G401 (cell line): ENCODE data around the gene GARIN1A. TPM values are rescaled to one million over a fixed set of nuclear protein-coding genes. Genes with fewer than 3 reads are reported as not detected.
"Not testable (repeated sequence)": the region's sequence is repeated elsewhere in the genome, so short reads cannot be mapped to it uniquely, and the experiment has no call there.

Experiments
- DNase-seq: peaks from one replicate; pipeline ENCODE4 v3.0.0-alpha.2; 2015; ENCODE audit warnings: low spot score
- in situ Hi-C: cut with HindIII; loops from 2 replicates; pipeline ENCODE4 v1.10.0; 2016; ENCODE audit warnings: low sequenced_read_pairs, mixed read lengths
- total RNA-seq: library from RNA; depleted of rRNA; stranded (reverse); fragments of >200 nt; shearing (Covaris generic); gene quantifications from 2 replicates; pipeline ENCODE4 v1.2.3, GENCODE V29; 2014; rRNA removed

Gene GARIN1A
- 0.81 TPM in 1 of 2 replicates, not detected in the other for total RNA-seq

DNA sequence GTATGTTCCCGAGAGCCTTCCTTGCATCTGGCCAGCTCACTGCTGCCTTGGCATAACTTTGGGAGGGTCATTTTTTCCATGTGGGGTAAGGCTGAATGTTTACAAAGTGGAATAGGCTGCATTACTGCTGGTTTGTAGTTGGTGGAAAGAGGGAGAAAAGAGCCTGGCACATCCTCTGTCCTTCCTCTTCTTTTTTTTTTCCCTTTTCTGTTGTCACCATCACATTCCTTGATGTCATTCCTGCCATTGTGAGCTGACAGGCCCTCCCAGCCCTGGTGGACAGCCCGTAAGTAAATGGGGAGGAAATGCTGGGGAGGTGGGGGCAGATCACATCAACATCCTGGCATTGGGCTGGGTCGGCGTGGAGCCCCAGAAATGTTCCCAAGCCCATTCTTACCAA lies at the start of gene GARIN1A:
Gene GARIN1A, plus strand, starts transcription at position 301 of the 400 bp plus-strand sequence. CDS start 106 bp downstream, outside the sequence.
- DNase-seq, result no peak
- in situ Hi-C loops, result no loop called here

DNA sequence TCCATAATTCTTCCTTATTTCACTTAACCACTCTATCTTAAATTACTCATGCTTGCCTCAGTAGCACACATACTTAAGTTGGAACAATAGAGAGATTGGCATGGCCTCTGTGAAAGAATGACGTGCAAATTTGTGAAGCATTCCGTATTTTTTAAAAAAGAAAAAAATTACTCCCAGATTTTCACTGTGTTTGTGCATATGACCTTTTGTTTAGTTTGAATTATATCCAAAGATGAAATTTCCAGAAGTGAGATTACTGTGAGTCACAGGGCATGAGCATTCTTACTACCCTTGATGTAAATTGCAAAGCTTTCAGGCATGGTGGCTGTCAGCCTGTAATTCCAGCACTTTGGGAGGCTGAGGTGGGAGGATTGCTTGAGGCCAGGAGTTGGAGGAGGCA lies 45.0 kb upstream of the GARIN1A start:
- DNase-seq, in situ Hi-C loops: not testable (repeated sequence)

DNA sequence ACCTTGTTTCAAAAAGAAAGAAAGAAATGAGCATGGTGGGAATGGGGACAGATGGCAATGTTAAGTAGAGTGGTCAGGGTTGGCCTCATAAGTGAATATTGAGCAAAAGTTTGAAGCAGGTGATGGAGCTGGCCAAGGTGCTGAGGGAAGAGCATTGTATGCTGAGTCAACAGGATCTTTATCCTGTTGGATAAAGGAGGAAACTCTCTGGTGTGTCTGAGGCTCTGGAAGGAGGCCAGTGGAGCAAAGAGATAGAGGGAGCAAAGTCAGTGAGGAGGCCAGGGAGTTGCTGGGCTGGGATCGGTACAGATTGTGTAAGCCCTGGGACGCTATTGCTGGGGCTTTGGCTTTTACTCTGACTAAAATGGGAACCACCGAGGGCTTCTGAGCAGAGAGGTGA lies 38.2 kb upstream of the GARIN1A start:
- in situ Hi-C loops, DNase-seq: not testable (repeated sequence)

DNA sequence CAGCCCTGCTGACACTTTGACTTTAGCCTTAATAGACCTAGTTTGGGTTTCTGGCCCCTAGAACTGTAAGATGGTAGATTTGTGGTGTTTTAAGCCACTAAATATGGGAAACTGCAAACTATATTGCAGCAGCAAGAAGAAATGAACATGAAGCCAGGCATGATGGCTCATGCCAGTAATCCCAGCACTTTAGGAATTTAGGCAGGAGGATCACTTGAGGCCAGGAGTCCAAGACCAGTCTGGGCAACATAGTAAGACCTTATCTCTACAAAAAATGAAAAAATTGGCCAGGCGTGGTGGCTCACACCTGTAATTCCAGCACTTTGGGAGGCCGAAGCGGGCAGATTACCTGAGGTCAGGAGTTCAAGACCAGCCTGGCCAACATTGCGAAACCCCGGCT lies 26.9 kb upstream of the GARIN1A start:
- DNase-seq, in situ Hi-C loops: not testable (repeated sequence)

DNA sequence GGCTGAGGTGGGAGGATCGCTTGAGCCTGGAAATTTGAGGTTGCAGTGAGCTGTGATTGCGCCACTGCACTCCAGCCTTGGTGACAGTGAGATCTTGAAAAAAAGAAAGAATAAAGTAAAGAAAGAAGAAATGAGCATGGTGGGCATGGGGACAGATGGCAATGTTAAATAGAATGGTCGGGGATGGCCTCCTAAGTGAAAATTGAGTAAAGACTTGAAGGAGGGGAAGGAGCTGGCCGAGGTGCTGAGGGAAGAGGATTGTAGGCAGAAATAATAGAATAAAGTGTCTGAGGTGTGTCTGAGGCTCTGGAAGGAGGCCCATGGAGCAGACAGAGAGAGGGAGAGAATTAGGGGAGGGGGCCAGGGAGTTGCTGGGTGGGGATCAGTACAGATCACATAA lies 26.2 kb upstream of the GARIN1A start:
- DNase-seq, in situ Hi-C loops: not testable (repeated sequence)

DNA sequence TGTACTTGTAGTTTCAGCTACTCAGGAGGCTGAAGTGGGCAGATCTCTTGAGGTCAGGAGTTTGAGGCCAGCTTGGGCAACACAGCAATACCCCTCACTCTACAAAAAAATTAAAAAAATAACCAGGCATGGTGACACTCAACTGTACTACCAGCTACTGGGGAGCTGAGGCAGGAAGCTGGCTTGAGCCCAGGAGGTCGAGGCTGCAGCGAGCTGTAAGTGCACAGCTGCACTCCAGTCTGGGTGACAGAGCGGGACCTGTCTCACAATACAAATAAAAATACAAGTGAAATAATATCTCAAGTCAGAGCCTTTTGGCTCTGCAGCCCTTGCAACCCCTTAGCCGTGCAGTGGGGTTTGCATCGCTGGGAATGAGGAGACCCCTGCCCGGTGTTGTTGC lies 25.2 kb upstream of the GARIN1A start:
- in situ Hi-C loops, DNase-seq: not testable (repeated sequence)

DNA sequence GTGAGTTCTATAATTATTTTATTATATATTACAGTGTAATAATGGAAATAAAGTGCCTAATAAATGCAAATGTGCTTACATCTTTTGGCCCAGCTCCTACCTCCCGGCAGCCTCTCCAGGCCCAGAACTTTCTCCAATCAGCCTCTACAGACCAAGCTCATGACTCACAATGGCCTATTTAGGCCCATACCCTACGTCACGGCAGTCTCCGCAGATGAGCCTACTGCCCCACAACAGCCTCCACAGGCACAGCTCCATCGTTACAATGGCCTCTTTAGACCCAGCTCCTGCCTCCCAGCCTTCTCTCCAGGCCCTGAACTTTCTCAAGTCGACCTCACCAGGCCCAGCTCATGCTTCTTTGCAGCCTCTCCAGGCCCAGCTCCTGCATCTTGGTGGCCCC lies 21.0 kb upstream of the GARIN1A start:
- DNase-seq, in situ Hi-C loops: not testable (repeated sequence)

DNA sequence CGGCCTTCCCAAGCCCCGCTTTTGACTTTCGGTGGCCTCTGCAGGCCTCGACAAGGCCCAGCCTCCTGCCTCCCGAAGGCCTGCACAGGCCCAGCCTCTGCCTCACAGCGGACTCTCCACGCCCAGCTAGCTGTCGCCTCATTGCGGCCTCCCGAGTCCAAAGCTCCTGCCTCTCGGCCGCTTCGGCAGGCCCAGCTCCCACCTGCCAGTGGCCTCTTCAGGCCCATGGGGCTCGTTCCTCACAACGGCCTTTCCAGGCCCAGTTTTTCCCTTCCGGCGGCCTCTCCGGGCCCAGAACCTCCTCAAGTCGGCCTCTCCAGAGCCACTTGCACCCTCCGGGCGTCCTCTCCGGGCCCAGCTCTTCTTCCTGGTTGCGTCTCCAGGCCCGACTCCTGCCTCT lies 19.5 kb upstream of the GARIN1A start:
- DNase-seq, in situ Hi-C loops: not testable (repeated sequence)

DNA sequence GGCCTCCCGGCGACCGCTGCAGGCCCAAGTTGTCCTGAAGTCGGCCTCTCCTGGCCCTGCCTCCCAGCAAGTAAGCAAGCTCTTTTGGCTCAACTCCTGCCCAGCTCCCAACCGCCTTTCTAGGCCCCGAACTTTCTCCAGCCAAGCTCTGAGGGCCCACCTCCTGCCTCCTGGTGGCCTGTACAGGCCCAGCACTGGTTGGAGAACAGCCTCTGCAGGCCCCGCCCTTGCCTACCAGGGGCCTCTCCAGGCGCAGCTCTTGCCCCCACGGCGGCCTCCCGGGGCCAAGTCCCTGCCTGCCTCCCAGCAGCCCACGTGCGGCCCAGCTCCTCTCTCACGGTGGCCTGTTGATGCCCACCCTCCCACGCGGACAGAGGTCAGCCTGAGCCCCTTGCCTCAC lies 18.9 kb upstream of the GARIN1A start:
- in situ Hi-C loops, DNase-seq: not testable (repeated sequence)

DNA sequence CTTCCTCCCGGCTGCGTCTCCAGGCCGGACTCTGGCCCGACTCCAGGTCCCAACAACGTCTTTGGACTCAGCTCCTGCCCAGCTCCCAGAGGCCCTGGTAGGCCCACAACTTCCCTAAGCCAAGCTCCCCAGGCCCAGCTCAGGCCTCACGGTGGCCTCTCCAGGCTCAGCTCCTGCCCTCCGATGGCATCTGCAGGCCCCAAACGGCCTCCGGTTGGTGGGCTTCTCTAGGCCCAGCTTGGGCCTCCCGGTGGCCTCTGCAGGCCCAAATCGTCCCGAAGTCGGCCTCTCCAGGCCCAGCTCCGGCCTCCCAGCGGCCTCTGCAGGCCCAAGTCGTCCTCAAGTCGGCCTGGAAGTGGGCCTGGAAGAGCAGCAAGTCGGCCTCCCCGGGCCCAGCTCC lies 18.0 kb upstream of the GARIN1A start:
- DNase-seq, in situ Hi-C loops: not testable (repeated sequence)

DNA sequence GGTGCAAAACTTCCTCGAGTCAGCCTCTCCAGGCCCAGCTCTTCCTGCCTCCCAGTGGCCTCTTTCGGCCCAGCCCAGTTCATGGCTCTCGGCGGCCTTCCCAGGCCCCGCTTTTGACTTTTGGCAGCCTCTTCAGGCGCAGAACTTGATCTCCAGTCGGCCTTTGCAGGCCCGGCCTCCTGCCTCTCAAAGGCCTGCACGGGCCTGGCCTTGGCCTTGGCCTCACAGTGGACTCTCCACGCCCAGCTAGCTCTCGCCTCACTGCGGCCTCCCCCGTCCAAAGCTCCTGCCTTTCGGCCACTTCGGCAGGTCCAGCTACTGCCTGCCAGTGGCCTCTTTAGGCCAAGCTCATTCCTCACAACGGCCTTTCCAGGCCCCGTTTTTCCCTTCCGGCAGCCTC lies 17.6 kb upstream of the GARIN1A start:
- in situ Hi-C loops, result not testable (repeated sequence)

DNA sequence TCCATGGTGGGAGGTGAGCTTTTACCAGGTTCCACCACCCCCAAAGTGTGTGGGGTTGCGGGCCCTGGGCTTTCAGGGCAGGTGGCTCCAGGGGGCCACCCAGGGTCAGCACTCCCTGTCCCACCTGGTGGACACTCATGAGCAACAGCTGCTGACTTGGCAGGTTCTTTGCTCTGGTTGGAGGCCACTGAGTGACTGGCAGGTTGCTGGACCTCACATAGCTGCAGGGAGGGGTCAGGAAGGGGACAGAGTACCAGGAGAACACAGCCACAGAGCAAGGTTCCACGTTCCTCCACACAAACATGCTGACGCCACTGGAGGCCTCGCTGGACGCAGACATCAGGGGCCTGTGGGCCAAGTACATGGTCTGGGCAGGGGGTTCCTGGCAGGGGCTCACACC lies 13.7 kb upstream of the GARIN1A start:
- DNase-seq, in situ Hi-C loops: not testable (repeated sequence)

More for the DNA sequence above, 17.6 kb upstream of the GARIN1A start:
- not testable (repeated sequence) for DNase-seq

DNA sequence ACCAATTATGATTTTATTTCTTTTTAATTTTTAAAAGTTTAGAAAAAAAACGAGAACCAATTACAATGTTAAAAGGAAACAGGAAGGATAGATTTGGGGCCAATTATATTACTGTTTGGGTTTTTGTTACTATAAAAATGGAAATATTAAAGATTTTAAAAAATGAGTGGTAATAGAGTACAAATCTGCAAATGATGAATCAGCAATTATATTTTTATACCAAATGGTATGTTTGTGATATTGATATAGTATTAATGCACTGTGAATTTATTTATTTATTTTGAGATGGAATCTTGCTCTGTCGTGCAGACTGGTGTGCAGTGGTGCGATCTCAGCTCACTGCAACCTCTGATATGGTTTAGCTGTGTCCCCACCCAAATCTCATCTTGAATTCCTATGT lies 11.5 kb upstream of the GARIN1A start:
- in situ Hi-C loops, result no loop called here
- DNase-seq, result no peak

DNA sequence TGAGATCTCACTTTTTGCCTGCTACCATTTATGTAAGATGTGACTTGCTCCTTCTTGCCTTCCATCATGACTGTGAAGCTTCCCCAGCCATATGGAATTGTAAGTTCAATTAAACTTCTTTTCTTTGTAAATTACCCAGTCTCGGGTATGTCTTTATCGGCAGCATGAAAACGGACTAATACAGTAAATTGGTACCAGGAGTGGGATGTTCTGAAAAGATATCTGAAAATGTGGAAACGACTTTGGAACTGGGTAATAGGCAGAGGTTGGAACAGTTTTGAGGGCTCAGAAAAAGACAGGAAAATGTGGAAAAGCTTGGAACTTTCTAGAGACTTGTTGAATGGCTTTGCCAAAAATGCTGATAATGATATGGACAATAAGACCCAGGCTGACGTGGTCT lies 10.6 kb upstream of the GARIN1A start:
- in situ Hi-C loops, result no loop called here
- DNase-seq, result no peak

DNA sequence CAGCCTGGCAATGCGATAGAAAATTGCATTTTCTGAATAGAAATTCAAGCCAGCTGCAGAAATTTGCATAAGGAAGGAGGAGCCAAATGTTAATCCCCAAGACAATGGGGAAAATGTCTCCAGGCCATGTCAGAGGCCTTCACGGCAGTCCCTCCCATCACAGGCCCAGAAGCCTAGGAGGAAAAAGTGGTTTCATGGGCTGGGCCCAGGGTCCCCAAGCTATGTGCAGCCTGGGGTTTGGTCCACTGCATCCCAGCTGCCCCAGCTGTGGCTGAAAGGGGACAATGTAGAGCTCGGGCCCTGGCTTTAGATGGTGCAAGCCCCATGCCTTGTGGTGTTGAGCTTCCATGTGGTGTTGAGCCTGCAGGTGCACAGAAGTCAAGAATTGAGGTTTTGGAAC lies 10.0 kb upstream of the GARIN1A start:
- DNase-seq, result no peak
- in situ Hi-C loops, result no loop called here

DNA sequence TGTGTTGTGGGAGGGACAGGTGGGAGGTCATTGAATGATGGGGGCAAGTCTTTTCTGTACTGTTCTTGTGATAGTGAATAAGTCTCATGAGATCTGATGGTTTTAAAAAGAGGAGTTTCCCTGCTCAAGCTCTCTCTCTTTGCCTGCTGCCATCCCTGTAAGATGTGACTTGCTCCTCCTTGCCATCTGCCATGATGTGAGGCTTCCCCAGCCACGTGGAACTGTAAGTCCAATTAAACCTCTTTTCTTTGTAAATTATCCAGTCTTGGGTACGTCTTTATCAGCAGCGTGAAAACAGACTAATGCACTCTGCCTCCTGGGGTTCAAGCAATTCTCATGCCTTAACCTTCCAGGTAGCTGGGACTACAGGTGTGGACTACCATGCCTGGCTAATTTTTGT lies 8.9 kb upstream of the GARIN1A start:
- DNase-seq, in situ Hi-C loops: not testable (repeated sequence)

DNA sequence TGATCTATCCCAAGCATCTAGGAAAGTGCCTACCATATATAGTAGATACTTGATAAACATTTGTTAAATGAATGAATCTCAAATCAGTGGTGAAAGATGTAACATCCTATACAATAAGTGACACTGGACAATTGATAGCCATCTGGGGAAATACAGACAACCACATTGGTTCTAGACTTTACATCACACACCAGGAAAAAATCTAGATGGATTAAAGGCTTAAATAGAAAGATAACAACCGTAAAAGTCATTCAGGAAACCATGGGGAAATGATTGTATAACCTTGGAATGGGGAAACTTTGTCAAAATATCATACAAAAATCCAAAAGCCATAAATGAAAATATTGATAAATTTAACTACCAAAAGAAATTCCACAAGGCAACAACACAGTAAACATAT lies 7.0 kb upstream of the GARIN1A start:
- no peak for DNase-seq
- in situ Hi-C loops, result no loop called here

DNA sequence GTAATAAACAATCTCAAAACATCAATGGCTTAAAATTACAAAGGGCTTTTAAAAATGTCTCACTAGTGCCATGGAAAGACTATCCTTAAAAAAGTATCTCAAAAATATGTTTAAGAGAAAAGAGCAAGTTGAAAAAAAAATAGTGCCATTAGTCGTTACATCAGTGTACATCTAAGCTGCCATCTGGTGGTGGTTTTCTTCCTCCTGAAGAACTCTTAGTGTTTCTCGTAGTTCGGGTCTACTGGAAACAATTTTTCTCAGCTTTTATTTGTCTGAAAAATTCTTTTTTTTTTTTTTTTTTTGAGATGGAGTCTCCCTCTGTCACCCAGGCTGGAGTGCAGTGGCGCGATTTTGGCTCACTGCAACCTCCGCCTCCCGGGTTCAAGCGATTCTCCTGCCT lies 5.9 kb upstream of the GARIN1A start:
- in situ Hi-C loops, result no loop called here
- DNase-seq, result peak; percentile 20

DNA sequence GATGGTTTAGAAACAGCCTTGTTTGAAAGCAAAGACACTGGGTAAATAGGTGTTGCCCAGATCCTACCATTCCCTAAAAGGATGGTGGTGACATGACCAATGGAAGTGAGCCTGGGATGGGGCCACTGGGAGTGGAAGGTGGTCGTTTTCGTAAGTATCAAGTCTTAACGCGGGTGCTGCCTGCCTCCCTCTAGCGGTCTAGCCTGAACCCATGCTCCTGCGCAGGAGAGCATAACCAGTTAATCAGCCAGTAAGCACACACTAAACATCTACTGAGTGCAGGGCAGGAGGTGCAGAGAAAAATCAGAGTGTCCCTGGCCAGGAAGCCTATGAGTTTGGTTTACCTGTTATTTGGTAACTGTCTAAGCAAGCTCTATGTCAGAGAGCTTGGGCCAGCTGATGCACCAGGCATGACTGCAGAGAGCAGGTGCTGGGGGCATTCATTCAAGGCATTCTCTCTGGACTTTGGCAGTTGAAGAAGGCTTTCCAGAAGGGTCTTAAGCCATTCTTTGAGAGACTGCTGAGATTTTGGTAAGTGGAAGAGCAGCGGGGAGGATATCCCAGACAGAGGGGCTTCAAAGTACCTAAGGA lies 930 bp downstream of the GARIN1A start:
- DNase-seq, result peak; percentile 29
- in situ Hi-C loops, result no loop called here

DNA sequence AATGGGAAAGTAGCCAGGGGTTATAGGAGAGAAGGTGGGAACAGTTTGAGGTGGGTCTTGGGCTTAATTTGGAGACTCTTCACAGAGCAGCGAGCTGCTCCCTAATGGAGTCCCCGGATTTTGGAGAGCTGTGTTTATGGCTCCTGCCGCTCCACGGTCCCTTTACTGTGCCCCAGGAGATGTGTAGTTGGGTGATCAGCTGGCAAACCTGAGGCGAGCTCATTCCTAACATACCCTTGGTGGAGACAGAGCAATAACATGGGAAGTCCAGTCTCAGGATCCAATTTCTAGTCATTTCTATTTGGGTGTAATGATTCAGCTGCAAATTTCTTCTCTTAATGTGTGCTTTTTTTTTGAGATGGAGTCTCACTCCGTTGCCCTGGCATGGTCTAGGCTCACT lies 1.5 kb downstream of the GARIN1A start:
- in situ Hi-C loops, result no loop called here

DNA sequence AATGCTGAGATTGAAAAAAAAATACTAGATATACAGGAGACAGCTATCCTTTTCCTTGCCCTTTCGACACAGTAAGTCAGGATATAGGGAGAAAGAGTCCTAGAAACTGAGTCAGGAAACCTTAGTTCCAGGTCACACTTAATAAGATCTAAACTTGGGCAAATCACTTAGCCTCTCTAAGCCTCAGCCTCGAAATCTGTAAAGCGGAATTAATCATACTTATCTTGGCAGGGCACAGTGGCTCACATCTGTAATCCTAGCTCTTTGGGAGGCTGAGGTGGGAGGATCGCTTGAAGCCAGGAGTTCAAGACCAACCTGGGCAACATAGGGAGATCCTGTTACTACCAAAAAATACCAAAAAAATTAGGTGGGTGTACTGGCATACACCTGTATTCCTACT lies 4.6 kb downstream of the GARIN1A start:
- no peak for DNase-seq
- in situ Hi-C loops, result no loop called here

More for the DNA sequence above, 1.5 kb downstream of the GARIN1A start:
- no peak for DNase-seq
